HUES64 (cell line): ENCODE measurements around the gene LHFPL3.

ENCODE experiments used
- H3K27ac ChIP-seq: 2 replicates; pipeline ENCODE4 v1.7.0; 2013; ENCODE audit warnings: low read depth, low read length, inconsistent platforms
- H3K27me3 ChIP-seq: 2 replicates; pipeline ENCODE4 v1.6.1; 2013; ENCODE audit warnings: mild to moderate bottlenecking, low read length; ENCODE audit not compliant: insufficient read depth
- H3K36me3 ChIP-seq: 2 replicates; pipeline ENCODE4 v1.6.1; 2013; ENCODE audit warnings: mild to moderate bottlenecking, low read length; ENCODE audit not compliant: insufficient read depth
- H3K4me1 ChIP-seq: 2 replicates; pipeline ENCODE4 v1.6.1; 2013; ENCODE audit warnings: mild to moderate bottlenecking, low read length, moderate library complexity; ENCODE audit not compliant: insufficient read depth
- H3K4me3 ChIP-seq: 2 replicates; pipeline ENCODE4 v1.5.1; 2013; ENCODE audit warnings: mild to moderate bottlenecking, low read length, moderate library complexity
- H3K9ac ChIP-seq: 2 replicates; pipeline ENCODE4 v1.6.1; 2013; ENCODE audit warnings: mild to moderate bottlenecking, low read depth, low read length
- H3K9me3 ChIP-seq: 2 replicates; pipeline ENCODE4 v1.6.1; 2013; ENCODE audit warnings: low read depth, low read length; ENCODE audit not compliant: insufficient read depth
- WGBS: fragments of 150-250, 120-280 bp; methylation state at CpG from one replicate; pipeline ENCODE4 v1.1.7; 2013; ENCODE audit warnings: missing lambda C conversion rate; 5-methylcytosine and 5-hydroxymethylcytosine counted together

LHFPL3 gene

DNA sequence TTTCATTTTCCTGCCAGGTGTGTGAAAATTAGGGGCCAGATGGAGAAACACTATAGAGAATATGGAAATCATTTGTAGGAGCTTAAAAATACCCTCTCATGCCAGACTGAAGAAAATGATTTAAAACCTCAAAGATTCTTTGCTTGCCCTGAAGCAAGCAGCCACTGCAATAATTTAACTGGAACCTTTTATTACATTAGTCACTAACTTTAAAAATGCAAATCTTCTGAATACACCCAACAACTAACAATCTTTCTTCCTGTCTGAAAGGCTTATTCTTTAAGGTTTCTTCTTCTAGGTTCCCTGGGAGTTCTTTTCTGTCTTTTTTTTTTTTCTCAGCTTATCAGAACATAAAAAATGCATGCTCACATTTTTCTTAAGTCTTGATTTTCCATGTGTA, 447.1 kb downstream of the LHFPL3 start:
- Histone ChIP-seq H3K9me3 (no peaks in the 10 kb centered on the region), H3K36me3 (no peaks in the 10 kb centered on the region), H3K27ac (no peak overlapping the region), H3K27me3 (no peaks in the 10 kb centered on the region), H3K4me3 (no peak overlapping the region), H3K9ac (no peak overlapping the region), H3K4me1 (peaks cover 18% of the 10 kb centered on the region)

GRCh38 chr7:104777301-104777800, 448.9 kb downstream of the LHFPL3 start:
- 72% methylated on average over 3 of the region's 3 CpGs for WGBS

DNA sequence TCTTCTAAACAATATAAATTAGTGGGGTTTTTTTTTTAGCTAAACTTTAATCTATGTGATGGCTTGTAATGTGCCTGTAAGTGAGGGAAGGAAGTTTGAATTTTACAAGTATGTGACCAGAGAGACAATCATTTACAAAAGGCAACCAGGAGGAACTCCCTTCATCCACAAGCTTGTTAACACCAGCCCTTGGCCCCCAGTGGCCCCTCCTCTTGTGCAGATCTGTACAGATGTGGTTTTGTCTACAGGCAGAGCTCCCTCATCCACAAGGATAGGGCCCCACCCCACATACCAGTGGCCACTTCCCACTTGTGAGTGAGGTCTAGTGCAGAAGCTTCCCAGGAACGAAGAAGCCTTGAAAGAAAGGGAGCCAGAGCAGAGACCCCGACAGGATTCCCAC, 451.5 kb downstream of the LHFPL3 start:
- no peaks in the 10 kb centered on the region for H3K9me3 ChIP-seq
- no peak overlapping the region for H3K4me3 ChIP-seq
- no peaks in the 10 kb centered on the region for H3K36me3 ChIP-seq
- H3K27ac ChIP-seq: no peak overlapping the region
- no peaks in the 10 kb centered on the region for H3K27me3 ChIP-seq
- no peak overlapping the region for H3K9ac ChIP-seq
- no peaks in the 10 kb centered on the region for H3K4me1 ChIP-seq
- 93% methylated on average over 2 of the region's 2 CpGs for WGBS

More at GRCh38 chr7:104777301-104777800, 448.9 kb downstream of the LHFPL3 start:
- Histone ChIP-seq H3K9ac (no peak overlapping the region), H3K9me3 (no peaks in the 10 kb centered on the region), H3K4me3 (no peak overlapping the region), H3K27me3 (no peaks in the 10 kb centered on the region), H3K4me1 (peaks cover 14% of the 10 kb centered on the region), H3K36me3 (no peaks in the 10 kb centered on the region), H3K27ac (no peak overlapping the region)

DNA sequence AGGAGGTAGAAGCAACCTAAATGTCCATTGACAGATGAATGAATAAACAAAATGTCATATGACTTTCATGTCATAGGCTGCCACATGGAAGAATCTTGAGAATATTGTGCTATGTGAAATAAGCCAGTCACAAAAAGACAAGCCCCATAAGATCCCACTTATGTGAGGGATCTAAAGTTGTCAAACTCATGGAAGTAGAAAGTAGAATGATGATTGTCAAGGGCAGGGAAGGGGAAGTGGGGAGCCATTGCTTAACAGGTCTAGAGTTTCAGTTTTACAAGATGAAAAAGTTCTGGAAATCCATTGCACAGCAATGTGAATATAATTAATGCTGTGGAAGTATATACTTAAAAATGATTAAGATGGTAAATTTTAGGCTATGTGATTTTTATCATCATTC, 456.3 kb downstream of the LHFPL3 start:
- Histone ChIP-seq H3K4me1 (no peaks in the 10 kb centered on the region), H3K27me3 (no peaks in the 10 kb centered on the region), H3K36me3 (no peaks in the 10 kb centered on the region), H3K9me3 (no peaks in the 10 kb centered on the region), H3K27ac (no peak overlapping the region), H3K9ac (no peak overlapping the region), H3K4me3 (no peak overlapping the region)

- H3K27me3 ChIP-seq: no peaks in the 10 kb centered on the region
- WGBS: 93% methylated on average over 2 of the region's 3 CpGs
Observed at GRCh38 chr7:104789780-104790179, 461.4 kb downstream of the LHFPL3 start.

DNA sequence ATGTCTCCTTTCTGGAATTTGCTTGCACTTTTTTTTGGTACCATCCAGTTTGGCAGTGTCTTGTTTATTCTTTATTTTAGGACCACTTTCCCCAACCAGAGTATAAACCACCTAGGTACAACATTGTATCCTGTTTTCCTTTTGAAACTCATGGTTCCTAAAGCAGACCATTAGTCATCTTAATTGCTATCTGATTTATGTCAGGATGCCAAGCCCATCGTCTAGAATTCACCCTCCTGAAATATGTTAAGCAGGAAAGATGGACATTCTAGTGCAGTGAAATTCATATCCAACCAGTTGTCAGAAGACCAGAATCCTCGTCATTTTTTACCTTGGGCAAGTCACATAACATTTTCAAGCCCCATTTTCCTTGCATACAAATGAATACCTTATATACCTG, 462.0 kb downstream of the LHFPL3 start:
- Histone ChIP-seq H3K27ac (no peak overlapping the region), H3K36me3 (no peaks in the 10 kb centered on the region), H3K9me3 (no peaks in the 10 kb centered on the region), H3K9ac (no peak overlapping the region), H3K4me1 (no peaks in the 10 kb centered on the region), H3K27me3 (no peaks in the 10 kb centered on the region), H3K4me3 (no peak overlapping the region)
- WGBS: 88% methylated on average over 2 of the region's 2 CpGs

More at GRCh38 chr7:104789780-104790179, 461.4 kb downstream of the LHFPL3 start:
- Histone ChIP-seq H3K4me3 (no peak overlapping the region), H3K4me1 (no peaks in the 10 kb centered on the region), H3K36me3 (no peaks in the 10 kb centered on the region), H3K9me3 (no peaks in the 10 kb centered on the region), H3K27ac (no peak overlapping the region), H3K9ac (no peak overlapping the region)

GRCh38 chr7:104791080-104791479, 462.7 kb downstream of the LHFPL3 start:
- Histone ChIP-seq H3K27ac (no peak overlapping the region), H3K4me3 (no peak overlapping the region), H3K9ac (no peak overlapping the region), H3K9me3 (no peaks in the 10 kb centered on the region), H3K4me1 (no peaks in the 10 kb centered on the region), H3K27me3 (no peaks in the 10 kb centered on the region), H3K36me3 (no peaks in the 10 kb centered on the region)

GRCh38 chr7:104793066-104793465, 464.7 kb downstream of the LHFPL3 start:
- no peak overlapping the region for H3K27ac ChIP-seq
- no peak overlapping the region for H3K9ac ChIP-seq
- H3K4me3 ChIP-seq: no peak overlapping the region
- H3K9me3 ChIP-seq: no peaks in the 10 kb centered on the region
- no peaks in the 10 kb centered on the region for H3K4me1 ChIP-seq
- H3K27me3 ChIP-seq: no peaks in the 10 kb centered on the region
- no peaks in the 10 kb centered on the region for H3K36me3 ChIP-seq
- 93% methylated on average over 7 of the region's 7 CpGs for WGBS

DNA sequence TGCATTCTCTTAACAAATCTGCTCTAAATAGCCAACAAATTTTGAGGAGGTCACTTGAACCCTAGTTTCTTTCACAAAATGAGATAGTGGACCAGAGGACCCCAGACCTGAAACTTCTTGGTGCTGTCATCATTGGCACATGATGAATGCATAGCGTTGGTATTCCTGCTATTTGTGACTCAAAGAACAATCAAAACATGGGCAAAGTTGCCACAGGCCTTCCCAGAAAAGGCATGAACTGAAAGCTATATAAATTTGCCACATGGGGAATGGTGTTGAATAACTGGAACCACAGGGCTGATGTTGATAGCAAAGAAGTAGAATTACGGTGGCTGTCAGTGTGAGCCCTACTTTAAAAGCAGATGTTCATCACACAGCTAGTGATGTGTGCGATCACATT, 465.8 kb downstream of the LHFPL3 start:
- Histone ChIP-seq H3K9ac (no peak overlapping the region), H3K27me3 (no peaks in the 10 kb centered on the region), H3K9me3 (no peaks in the 10 kb centered on the region), H3K4me1 (no peaks in the 10 kb centered on the region), H3K36me3 (no peaks in the 10 kb centered on the region), H3K4me3 (no peak overlapping the region), H3K27ac (no peak overlapping the region)
- WGBS: 93% methylated on average over 3 of the region's 3 CpGs

DNA sequence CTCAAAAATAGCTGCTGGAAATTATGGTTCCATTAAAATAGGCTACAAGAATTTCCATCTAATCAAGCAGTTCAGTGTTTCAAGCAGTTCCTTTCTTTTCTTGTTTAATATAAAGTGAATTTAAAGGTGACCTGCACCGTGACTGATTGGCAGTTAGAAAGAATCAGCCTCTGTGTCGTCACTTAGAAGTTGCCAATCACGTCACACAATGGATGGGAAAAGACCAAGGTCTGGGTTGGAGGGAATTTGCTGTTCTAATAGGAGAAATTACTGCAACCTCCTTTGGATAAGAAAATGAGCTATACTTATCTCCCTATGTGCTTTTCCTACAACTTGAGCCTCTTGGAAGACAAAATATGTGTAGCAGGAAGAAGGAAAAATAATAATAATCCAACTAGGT, 466.2 kb downstream of the LHFPL3 start:
- Histone ChIP-seq H3K27me3 (no peaks in the 10 kb centered on the region), H3K27ac (no peak overlapping the region), H3K9ac (no peak overlapping the region), H3K4me3 (no peak overlapping the region), H3K4me1 (no peaks in the 10 kb centered on the region), H3K9me3 (no peaks in the 10 kb centered on the region), H3K36me3 (no peaks in the 10 kb centered on the region)
- 77% methylated on average over 3 of the region's 3 CpGs for WGBS

DNA sequence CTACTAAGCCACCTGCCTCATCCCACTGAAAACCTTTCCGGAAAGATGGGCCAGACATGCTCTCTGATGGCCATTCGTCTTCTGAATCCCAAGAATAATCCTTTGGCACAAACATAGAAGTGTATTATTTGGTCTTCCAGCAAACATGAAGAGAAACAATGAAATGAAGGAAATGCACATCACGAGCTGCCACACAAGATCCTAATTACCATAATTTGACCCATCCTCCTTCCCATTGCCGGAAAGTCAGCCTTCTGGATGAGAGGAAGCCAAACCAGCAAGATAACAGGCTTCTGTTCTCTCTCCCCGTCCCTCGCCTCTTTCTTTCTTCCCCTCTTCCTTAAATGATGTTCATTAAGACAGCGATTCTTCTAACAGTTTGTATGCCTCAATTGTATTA, 466.7 kb downstream of the LHFPL3 start:
- WGBS: 90% methylated on average over 7 of the region's 7 CpGs
- no peak overlapping the region for H3K9ac ChIP-seq

GRCh38 chr7:104795616-104796398, 467.4 kb downstream of the LHFPL3 start:
- Histone ChIP-seq H3K36me3 (no peaks in the 10 kb centered on the region), H3K27me3 (no peaks in the 10 kb centered on the region), H3K9ac (no peak overlapping the region), H3K4me3 (no peak overlapping the region), H3K9me3 (no peaks in the 10 kb centered on the region), H3K27ac (no peak overlapping the region), H3K4me1 (no peaks in the 10 kb centered on the region)
- WGBS: 82% methylated on average over 7 of the region's 7 CpGs

More for the DNA sequence above, 466.7 kb downstream of the LHFPL3 start:
- no peaks in the 10 kb centered on the region for H3K27me3 ChIP-seq
- no peak overlapping the region for H3K27ac ChIP-seq
- H3K4me3 ChIP-seq: no peak overlapping the region
- H3K9me3 ChIP-seq: no peaks in the 10 kb centered on the region
- no peaks in the 10 kb centered on the region for H3K4me1 ChIP-seq
- H3K36me3 ChIP-seq: no peaks in the 10 kb centered on the region
